GM23338 (cell line): ENCODE measurements around the gene ENPEP. TPM values are rescaled to one million over a fixed set of nuclear protein-coding genes. Genes with fewer than 3 reads are reported as not detected.

Source experiments
- ATAC-seq: fragments of 200-7000 bp; cut with Tn5 transposase; 3 replicates; pipeline ENCODE4 v1.9.1; 2020
- DNase-seq: peaks from one replicate; pipeline ENCODE4 v3.0.0-alpha.2; 2015; ENCODE audit warnings: low spot score
- H2AFZ ChIP-seq: fragments of 200-600 bp; sonication (generic); 2 replicates; pipeline ENCODE4 v1.8.0; 2016; ENCODE audit warnings: antibody characterized with exemption, mild to moderate bottlenecking, moderate library complexity
- H3F3A ChIP-seq: fragments of 200-600 bp; sonication (generic); replicated peaks from 2 replicates; pipeline ENCODE4 v1.8.0; 2017; ENCODE audit warnings: antibody characterized with exemption, mixed run types, low read depth
- H3K27ac ChIP-seq: fragments of 200-600 bp; sonication (generic); 2 replicates; pipeline ENCODE4 v1.6.1; 2016; ENCODE audit warnings: low read depth
- H3K27me3 ChIP-seq: fragments of 200-600 bp; sonication (generic); 2 replicates; pipeline ENCODE4 v1.8.0; 2016; ENCODE audit warnings: mild to moderate bottlenecking, mixed run types, moderate library complexity; ENCODE audit not compliant: insufficient read depth
- H3K36me3 ChIP-seq: fragments of 200-600 bp; sonication (generic); 2 replicates; pipeline ENCODE4 v1.8.0; 2016; ENCODE audit warnings: mild to moderate bottlenecking; ENCODE audit not compliant: insufficient read depth
- H3K4me1 ChIP-seq: fragments of 200-600 bp; sonication (generic); 2 replicates; pipeline ENCODE4 v1.8.0; 2016; ENCODE audit warnings: mild to moderate bottlenecking, moderate library complexity; ENCODE audit not compliant: insufficient read depth
- H3K4me2 ChIP-seq: fragments of 200-600 bp; sonication (generic); 2 replicates; pipeline ENCODE4 v1.7.1; 2017; ENCODE audit warnings: mixed run types
- H3K4me3 ChIP-seq: fragments of 200-600 bp; sonication (generic); 2 replicates; pipeline ENCODE4 v1.6.1; 2016; ENCODE audit warnings: mixed run types
- H3K79me2 ChIP-seq: fragments of 200-600 bp; sonication (generic); replicated peaks from 2 replicates; pipeline ENCODE4 v1.8.0; 2017; ENCODE audit warnings: mild to moderate bottlenecking; ENCODE audit not compliant: insufficient read depth
- H3K9me2 ChIP-seq: fragments of 200-600 bp; sonication (generic); 2 replicates; pipeline ENCODE4 v1.8.0; 2017; ENCODE audit not compliant: insufficient read depth
- H4K20me1 ChIP-seq: fragments of 200-600 bp; sonication (generic); replicated peaks from 2 replicates; pipeline ENCODE4 v1.8.0; 2017; ENCODE audit warnings: mild to moderate bottlenecking; ENCODE audit not compliant: insufficient read depth
- H3K27ac Mint-ChIP-seq: 2 replicates; pipeline ENCODE4 v1.8.0; 2020; ENCODE audit warnings: inconsistent platforms, mild to moderate bottlenecking, moderate library complexity, mixed read lengths
- H3K27me3 Mint-ChIP-seq: 3 replicates; pipeline ENCODE4 v1.8.0; 2022; ENCODE audit warnings: low read depth, mild to moderate bottlenecking, moderate library complexity, mixed read lengths, inconsistent platforms; ENCODE audit not compliant: insufficient read depth, poor library complexity
- H3K36me3 Mint-ChIP-seq: 3 replicates; pipeline ENCODE4 v1.8.0; 2021; ENCODE audit warnings: low read depth, mild to moderate bottlenecking, inconsistent platforms, moderate library complexity, mixed read lengths
- H3K4me1 Mint-ChIP-seq: 3 replicates; pipeline ENCODE4 v1.8.0; 2020; ENCODE audit warnings: mild to moderate bottlenecking, inconsistent platforms, mixed read lengths
- H3K4me3 Mint-ChIP-seq: 3 replicates; pipeline ENCODE4 v1.8.0; 2021; ENCODE audit warnings: moderate library complexity, mild to moderate bottlenecking, inconsistent platforms, mixed read lengths
- H3K9me3 Mint-ChIP-seq: 3 replicates; pipeline ENCODE4 v1.8.0; 2020; ENCODE audit warnings: moderate library complexity, mild to moderate bottlenecking, inconsistent platforms, mixed read lengths
- CREB1 ChIP-seq: fragments of 250-450 bp; sonication (Bioruptor Pico); IDR thresholded peaks from 2 replicates; pipeline ENCODE4 v1.5.0; 2020; ENCODE audit warnings: low read depth, mild to moderate bottlenecking, moderate library complexity
- EZH2 ChIP-seq: fragments of 200-600 bp; sonication (generic); IDR thresholded peaks from one replicate; pipeline ENCODE4 v1.8.0; 2017; ENCODE audit warnings: antibody characterized with exemption, mild to moderate bottlenecking, low read depth; ENCODE audit not compliant: unreplicated experiment
- EZH2phosphoT487 ChIP-seq: fragments of 200-600 bp; sonication (generic); IDR thresholded peaks from one replicate; pipeline ENCODE4 v1.8.1; 2018; ENCODE audit warnings: antibody characterized with exemption; ENCODE audit not compliant: unreplicated experiment
- JUNB ChIP-seq: IDR thresholded peaks from one replicate; pipeline ENCODE4 v1.6.1; 2016; ENCODE audit warnings: antibody characterized with exemption; ENCODE audit not compliant: unreplicated experiment
- NANOG ChIP-seq: IDR thresholded peaks from 2 replicates; pipeline ENCODE4 v1.6.1; 2016; ENCODE audit warnings: antibody characterized with exemption, borderline replicate concordance
- POLR2AphosphoS5 ChIP-seq: IDR thresholded peaks from 2 replicates; pipeline ENCODE4 v1.6.1; 2016; ENCODE audit warnings: antibody characterized with exemption, low read depth
- STAT1 ChIP-seq: IDR thresholded peaks from one replicate; pipeline ENCODE4 v1.6.1; 2016; ENCODE audit warnings: antibody characterized with exemption; ENCODE audit not compliant: unreplicated experiment
- ZNF114 ChIP-seq: fragments of 250-450 bp; sonication (Bioruptor Pico); IDR thresholded peaks from 2 replicates; pipeline ENCODE4 v1.5.0; 2020; ENCODE audit warnings: mild to moderate bottlenecking, moderate library complexity
- ZNF331 ChIP-seq: fragments of 250-450 bp; sonication (Bioruptor Pico); IDR thresholded peaks from 2 replicates; pipeline ENCODE4 v1.5.0; 2020; ENCODE audit warnings: low read depth, mild to moderate bottlenecking, moderate library complexity
- polyA plus RNA-seq: library from polyadenylated mRNA; unstranded; fragments of >200 nt; fragmentation: Nextera tagmentation; extraction: Ambion mirVana; gene quantifications from 2 replicates; pipeline ENCODE4 v1.2.1, GENCODE V29; 2016
- total RNA-seq: library from RNA; depleted of rRNA; stranded (reverse); fragments of >200 nt; shearing (Covaris generic); gene quantifications from 2 replicates; pipeline ENCODE4 v1.2.3, GENCODE V29; 2014
- TF ChIP-seq, protein P1 (sequence below): IDR thresholded peaks from one replicate; pipeline ENCODE4 v1.6.1; 2018; ENCODE audit warnings: antibody characterized with exemption; ENCODE audit not compliant: unreplicated experiment
- TF ChIP-seq, protein P2 (sequence below), 2 experiments: fragments of 200-600 bp in 1 of 2; sonication (generic) in 1 of 2; conservative IDR thresholded peaks; 2 replicates each; pipeline versions ENCODE4 v1.5.1 to v1.6.1; 2016 to 2017; ENCODE audit warnings: antibody characterized with exemption in 2 of 2, low read depth in 2 of 2, mild to moderate bottlenecking in 2 of 2, moderate library complexity in 1 of 2
- TF ChIP-seq, protein P3 (sequence below): fragments of 250-450 bp; sonication (Bioruptor Pico); IDR thresholded peaks from 2 replicates; pipeline ENCODE4 v1.5.0; 2020; ENCODE audit warnings: mild to moderate bottlenecking, moderate library complexity
- TF ChIP-seq, protein P4 (sequence below): IDR thresholded peaks from 2 replicates; pipeline ENCODE4 v1.6.1; 2016; ENCODE audit warnings: antibody characterized with exemption

Gene ENPEP
- total and polyA plus RNA-seq, 2 experiments from 2014 or later: 0.79 to 1.5 TPM

DNA sequence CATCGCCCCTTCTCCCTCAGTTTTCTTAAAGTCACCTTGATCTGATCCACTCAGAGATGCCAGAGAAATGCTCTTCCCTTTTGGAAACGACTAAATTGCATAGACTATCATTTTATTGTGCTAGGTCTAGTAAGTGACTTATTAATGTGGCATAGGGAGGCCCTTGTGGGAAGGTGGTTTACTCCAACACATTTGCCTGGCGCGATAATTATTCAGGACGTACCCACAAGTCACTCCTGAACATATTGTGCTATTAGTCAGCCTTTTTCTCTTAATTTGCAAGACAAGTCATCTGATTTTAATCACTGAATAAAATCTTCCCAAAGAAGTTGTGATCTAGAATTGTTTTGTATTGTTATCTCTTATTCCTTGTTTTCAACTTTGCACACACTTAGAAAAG is 7.6 kb downstream of the ENPEP start:
- Histone ChIP-seq H3K4me2 (no peak overlapping the region), H3F3A (no peaks in the 10 kb centered on the region), H3K27ac (no peak overlapping the region), H3K27me3 (no peaks in the 10 kb centered on the region), H3K36me3 (no peaks in the 10 kb centered on the region), H3K79me2 (no peaks in the 10 kb centered on the region), H4K20me1 (no peaks in the 10 kb centered on the region), H3K9me2 (no peaks in the 10 kb centered on the region), H3K4me3 (no peak overlapping the region), H3K4me1 (peaks cover 20% of the 10 kb centered on the region), H2AFZ (no peak overlapping the region)
- TF ChIP-seq POLR2AphosphoS5 (no peak), CREB1 (CRISPR knock-in tag) (no peak), ZNF331 (CRISPR knock-in tag) (no peak), STAT1 (no peak), EZH2 (no peak), EZH2phosphoT487 (no peak), NANOG (no peak), ZNF114 (CRISPR knock-in tag) (no peak), JUNB (no peak)
- TF ChIP-seq, protein P1, sequence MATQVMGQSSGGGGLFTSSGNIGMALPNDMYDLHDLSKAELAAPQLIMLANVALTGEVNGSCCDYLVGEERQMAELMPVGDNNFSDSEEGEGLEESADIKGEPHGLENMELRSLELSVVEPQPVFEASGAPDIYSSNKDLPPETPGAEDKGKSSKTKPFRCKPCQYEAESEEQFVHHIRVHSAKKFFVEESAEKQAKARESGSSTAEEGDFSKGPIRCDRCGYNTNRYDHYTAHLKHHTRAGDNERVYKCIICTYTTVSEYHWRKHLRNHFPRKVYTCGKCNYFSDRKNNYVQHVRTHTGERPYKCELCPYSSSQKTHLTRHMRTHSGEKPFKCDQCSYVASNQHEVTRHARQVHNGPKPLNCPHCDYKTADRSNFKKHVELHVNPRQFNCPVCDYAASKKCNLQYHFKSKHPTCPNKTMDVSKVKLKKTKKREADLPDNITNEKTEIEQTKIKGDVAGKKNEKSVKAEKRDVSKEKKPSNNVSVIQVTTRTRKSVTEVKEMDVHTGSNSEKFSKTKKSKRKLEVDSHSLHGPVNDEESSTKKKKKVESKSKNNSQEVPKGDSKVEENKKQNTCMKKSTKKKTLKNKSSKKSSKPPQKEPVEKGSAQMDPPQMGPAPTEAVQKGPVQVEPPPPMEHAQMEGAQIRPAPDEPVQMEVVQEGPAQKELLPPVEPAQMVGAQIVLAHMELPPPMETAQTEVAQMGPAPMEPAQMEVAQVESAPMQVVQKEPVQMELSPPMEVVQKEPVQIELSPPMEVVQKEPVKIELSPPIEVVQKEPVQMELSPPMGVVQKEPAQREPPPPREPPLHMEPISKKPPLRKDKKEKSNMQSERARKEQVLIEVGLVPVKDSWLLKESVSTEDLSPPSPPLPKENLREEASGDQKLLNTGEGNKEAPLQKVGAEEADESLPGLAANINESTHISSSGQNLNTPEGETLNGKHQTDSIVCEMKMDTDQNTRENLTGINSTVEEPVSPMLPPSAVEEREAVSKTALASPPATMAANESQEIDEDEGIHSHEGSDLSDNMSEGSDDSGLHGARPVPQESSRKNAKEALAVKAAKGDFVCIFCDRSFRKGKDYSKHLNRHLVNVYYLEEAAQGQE: no peak
- TF ChIP-seq, protein P2, sequence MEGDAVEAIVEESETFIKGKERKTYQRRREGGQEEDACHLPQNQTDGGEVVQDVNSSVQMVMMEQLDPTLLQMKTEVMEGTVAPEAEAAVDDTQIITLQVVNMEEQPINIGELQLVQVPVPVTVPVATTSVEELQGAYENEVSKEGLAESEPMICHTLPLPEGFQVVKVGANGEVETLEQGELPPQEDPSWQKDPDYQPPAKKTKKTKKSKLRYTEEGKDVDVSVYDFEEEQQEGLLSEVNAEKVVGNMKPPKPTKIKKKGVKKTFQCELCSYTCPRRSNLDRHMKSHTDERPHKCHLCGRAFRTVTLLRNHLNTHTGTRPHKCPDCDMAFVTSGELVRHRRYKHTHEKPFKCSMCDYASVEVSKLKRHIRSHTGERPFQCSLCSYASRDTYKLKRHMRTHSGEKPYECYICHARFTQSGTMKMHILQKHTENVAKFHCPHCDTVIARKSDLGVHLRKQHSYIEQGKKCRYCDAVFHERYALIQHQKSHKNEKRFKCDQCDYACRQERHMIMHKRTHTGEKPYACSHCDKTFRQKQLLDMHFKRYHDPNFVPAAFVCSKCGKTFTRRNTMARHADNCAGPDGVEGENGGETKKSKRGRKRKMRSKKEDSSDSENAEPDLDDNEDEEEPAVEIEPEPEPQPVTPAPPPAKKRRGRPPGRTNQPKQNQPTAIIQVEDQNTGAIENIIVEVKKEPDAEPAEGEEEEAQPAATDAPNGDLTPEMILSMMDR (conservative IDR thresholded peaks at IDR 0.05; ENCODE audit: low read depth in 2 of 2): no peak
- TF ChIP-seq, protein P3, sequence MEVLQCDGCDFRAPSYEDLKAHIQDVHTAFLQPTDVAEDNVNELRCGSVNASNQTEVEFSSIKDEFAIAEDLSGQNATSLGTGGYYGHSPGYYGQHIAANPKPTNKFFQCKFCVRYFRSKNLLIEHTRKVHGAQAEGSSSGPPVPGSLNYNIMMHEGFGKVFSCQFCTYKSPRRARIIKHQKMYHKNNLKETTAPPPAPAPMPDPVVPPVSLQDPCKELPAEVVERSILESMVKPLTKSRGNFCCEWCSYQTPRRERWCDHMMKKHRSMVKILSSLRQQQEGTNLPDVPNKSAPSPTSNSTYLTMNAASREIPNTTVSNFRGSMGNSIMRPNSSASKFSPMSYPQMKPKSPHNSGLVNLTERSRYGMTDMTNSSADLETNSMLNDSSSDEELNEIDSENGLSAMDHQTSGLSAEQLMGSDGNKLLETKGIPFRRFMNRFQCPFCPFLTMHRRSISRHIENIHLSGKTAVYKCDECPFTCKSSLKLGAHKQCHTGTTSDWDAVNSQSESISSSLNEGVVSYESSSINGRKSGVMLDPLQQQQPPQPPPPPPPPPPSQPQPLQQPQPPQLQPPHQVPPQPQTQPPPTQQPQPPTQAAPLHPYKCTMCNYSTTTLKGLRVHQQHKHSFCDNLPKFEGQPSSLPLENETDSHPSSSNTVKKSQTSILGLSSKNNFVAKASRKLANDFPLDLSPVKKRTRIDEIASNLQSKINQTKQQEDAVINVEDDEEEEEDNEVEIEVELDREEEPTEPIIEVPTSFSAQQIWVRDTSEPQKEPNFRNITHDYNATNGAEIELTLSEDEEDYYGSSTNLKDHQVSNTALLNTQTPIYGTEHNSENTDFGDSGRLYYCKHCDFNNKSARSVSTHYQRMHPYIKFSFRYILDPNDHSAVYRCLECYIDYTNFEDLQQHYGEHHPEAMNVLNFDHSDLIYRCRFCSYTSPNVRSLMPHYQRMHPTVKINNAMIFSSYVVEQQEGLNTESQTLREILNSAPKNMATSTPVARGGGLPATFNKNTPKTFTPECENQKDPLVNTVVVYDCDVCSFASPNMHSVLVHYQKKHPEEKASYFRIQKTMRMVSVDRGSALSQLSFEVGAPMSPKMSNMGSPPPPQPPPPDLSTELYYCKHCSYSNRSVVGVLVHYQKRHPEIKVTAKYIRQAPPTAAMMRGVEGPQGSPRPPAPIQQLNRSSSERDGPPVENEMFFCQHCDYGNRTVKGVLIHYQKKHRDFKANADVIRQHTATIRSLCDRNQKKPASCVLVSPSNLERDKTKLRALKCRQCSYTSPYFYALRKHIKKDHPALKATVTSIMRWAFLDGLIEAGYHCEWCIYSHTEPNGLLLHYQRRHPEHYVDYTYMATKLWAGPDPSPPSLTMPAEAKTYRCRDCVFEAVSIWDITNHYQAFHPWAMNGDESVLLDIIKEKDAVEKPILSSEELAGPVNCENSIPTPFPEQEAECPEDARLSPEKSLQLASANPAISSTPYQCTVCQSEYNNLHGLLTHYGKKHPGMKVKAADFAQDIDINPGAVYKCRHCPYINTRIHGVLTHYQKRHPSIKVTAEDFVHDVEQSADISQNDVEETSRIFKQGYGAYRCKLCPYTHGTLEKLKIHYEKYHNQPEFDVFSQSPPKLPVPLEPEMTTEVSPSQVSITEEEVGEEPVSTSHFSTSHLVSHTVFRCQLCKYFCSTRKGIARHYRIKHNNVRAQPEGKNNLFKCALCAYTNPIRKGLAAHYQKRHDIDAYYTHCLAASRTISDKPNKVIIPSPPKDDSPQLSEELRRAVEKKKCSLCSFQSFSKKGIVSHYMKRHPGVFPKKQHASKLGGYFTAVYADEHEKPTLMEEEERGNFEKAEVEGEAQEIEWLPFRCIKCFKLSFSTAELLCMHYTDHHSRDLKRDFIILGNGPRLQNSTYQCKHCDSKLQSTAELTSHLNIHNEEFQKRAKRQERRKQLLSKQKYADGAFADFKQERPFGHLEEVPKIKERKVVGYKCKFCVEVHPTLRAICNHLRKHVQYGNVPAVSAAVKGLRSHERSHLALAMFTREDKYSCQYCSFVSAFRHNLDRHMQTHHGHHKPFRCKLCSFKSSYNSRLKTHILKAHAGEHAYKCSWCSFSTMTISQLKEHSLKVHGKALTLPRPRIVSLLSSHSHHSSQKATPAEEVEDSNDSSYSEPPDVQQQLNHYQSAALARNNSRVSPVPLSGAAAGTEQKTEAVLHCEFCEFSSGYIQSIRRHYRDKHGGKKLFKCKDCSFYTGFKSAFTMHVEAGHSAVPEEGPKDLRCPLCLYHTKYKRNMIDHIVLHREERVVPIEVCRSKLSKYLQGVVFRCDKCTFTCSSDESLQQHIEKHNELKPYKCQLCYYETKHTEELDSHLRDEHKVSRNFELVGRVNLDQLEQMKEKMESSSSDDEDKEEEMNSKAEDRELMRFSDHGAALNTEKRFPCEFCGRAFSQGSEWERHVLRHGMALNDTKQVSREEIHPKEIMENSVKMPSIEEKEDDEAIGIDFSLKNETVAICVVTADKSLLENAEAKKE (CRISPR knock-in tag): no peak
- TF ChIP-seq, protein P4, sequence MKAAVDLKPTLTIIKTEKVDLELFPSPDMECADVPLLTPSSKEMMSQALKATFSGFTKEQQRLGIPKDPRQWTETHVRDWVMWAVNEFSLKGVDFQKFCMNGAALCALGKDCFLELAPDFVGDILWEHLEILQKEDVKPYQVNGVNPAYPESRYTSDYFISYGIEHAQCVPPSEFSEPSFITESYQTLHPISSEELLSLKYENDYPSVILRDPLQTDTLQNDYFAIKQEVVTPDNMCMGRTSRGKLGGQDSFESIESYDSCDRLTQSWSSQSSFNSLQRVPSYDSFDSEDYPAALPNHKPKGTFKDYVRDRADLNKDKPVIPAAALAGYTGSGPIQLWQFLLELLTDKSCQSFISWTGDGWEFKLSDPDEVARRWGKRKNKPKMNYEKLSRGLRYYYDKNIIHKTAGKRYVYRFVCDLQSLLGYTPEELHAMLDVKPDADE: no peak
- Mint-ChIP-seq H3K4me3 (no peak overlapping the region), H3K27ac (no peak overlapping the region; the same call in 1 of the 2 replicates), H3K27me3 (no peaks in the 10 kb centered on the region), H3K4me1 (peaks cover 28% of the 10 kb centered on the region), H3K36me3 (no peaks in the 10 kb centered on the region), H3K9me3 (no peaks in the 10 kb centered on the region)
- DNase-seq (no peak), ATAC-seq (no peak)
